C4-2B (cell line): ENCODE results near the gene ANKRD2.

ENCODE experiments used
- ZFX ChIP-seq: fragments of 450-650 bp; IDR thresholded peaks from 2 replicates; pipeline ENCODE4 v1.6.1; 2017
- TF ChIP-seq, protein P1 (sequence below): fragments of 450-650 bp; conservative IDR thresholded peaks from 2 replicates; pipeline ENCODE4 v1.5.1; 2017; ENCODE audit warnings: mild to moderate bottlenecking

DNA sequence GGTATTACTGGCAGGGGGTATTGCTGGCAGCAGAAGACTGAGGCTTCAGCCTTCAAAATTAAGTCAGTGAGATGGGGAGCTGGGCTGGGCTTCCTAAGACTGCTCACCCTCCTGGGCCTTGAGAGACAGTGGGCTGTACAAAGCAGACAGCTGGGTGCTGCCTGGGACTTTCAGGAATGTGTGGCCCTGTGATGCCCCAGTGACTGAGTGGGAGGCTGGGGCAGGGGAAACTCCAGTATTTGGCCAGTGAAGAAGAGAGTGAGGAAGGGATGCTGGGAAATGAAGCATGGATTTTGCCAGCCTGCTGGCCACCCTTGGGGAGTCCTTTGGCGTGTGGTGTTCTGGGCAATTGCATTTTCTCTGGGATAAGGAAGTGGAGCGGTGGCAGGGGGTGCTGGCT, 442 bp downstream of the ANKRD2 start:
- TF ChIP-seq, protein P1, sequence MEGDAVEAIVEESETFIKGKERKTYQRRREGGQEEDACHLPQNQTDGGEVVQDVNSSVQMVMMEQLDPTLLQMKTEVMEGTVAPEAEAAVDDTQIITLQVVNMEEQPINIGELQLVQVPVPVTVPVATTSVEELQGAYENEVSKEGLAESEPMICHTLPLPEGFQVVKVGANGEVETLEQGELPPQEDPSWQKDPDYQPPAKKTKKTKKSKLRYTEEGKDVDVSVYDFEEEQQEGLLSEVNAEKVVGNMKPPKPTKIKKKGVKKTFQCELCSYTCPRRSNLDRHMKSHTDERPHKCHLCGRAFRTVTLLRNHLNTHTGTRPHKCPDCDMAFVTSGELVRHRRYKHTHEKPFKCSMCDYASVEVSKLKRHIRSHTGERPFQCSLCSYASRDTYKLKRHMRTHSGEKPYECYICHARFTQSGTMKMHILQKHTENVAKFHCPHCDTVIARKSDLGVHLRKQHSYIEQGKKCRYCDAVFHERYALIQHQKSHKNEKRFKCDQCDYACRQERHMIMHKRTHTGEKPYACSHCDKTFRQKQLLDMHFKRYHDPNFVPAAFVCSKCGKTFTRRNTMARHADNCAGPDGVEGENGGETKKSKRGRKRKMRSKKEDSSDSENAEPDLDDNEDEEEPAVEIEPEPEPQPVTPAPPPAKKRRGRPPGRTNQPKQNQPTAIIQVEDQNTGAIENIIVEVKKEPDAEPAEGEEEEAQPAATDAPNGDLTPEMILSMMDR: no peak
- TF ChIP-seq ZFX: no peak
